GM12873 (cell line): ENCODE measurements around the gene ACBD7.

ENCODE experiments used
- CTCF ChIP-seq: IDR thresholded peaks from 2 replicates; pipeline ENCODE4 v1.5.1; 2012; ENCODE audit warnings: low read depth, mild to moderate bottlenecking, moderate library complexity, low read length, control low read depth; ENCODE audit not compliant: insufficient read depth; ENCODE audit errors: missing control alignments

Gene ACBD7

GRCh38 chr10:15045380-15045779, 43.2 kb downstream of the ACBD7 start:
- TF ChIP-seq CTCF = no peak

- TF ChIP-seq CTCF = no peak
Observed at GRCh38 chr10:15043674-15044073, 44.9 kb downstream of the ACBD7 start, which contains the start of gene OLAH. TSS of gene OLAH (plus strand) at chr10:15043943. CDS start at chr10:15047289, 3,346 bp downstream.

- no peak for TF ChIP-seq CTCF
Observed at GRCh38 chr10:15038416-15038815, 50.2 kb downstream of the ACBD7 start.

- no peak for TF ChIP-seq CTCF
Observed at GRCh38 chr10:15037691-15038090, 50.9 kb downstream of the ACBD7 start.

- no peak for TF ChIP-seq CTCF
Observed at GRCh38 chr10:15035385-15036301, 52.9 kb downstream of the ACBD7 start.

- TF ChIP-seq CTCF = no peak
Observed at GRCh38 chr10:15027741-15028140, 60.8 kb downstream of the ACBD7 start.
